DMS 273 (cell line): ENCODE data around the gene PDE7B.
"Not testable (repeated sequence)": the region's sequence is repeated elsewhere in the genome, so short reads cannot be mapped to it uniquely, and the experiment has no call there.

Experiments
- DNase-seq: peaks from one replicate; lab custom pipeline; 2025; ENCODE audit not compliant: unreplicated experiment; lab: John Stamatoyannopoulos, UW

Gene PDE7B

GRCh38 chr6:136139111-136139510 is 287.6 kb downstream of the PDE7B start:
- not testable (repeated sequence) for DNase-seq

DNA sequence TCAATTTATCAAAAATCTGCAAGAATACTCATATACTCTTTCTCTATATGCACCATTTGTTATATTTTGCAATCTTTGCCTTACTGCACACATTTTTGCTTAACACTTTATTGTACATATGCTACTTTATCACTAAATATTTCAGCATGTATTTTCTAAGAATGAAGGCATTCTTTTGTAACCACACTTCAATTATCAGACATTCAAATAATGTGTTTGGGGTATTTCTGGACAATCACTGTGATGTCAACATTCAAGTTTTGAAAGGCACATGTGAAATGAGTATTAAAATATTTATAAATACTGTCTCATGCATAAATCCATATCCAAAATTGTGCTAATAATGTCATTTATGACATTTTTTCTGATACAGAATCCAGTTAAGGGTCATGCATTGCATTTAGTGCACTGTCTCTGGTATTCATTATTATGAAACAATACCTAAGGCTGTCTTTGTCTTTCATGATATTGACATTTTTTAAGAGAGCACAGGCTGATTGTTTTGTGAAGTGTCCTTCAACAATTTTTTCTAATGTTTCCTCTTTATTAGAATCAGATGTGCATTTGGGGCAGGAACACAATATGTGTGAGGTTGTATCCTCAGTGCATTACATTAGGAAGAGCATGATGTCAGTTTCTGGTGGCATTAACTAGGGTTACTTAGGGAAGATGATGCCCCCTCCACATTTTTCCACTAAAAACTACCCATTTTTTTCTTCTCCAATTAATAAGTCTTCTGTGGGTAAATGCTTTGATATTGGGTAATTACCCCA is 292.9 kb downstream of the PDE7B start:
- no peak for DNase-seq

DNA sequence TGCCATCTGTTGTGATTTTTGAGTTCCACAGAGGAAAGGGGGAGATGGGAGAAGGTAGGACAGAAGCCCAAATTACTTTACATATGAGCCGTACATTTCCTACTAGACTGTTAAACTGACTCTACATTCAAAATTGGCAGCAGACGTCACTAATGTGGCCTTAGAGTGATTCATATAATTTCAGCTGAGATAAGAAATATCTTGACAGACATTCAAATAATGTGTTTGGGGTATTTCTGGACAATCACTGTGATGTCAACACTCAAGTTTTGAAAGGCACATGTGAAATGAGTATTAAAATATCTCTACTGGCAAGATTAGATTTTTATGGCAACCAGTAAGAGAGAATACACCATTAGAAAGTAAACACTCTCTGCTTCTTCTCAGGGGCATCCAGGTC is 294.6 kb downstream of the PDE7B start:
- DNase-seq = no peak

DNA sequence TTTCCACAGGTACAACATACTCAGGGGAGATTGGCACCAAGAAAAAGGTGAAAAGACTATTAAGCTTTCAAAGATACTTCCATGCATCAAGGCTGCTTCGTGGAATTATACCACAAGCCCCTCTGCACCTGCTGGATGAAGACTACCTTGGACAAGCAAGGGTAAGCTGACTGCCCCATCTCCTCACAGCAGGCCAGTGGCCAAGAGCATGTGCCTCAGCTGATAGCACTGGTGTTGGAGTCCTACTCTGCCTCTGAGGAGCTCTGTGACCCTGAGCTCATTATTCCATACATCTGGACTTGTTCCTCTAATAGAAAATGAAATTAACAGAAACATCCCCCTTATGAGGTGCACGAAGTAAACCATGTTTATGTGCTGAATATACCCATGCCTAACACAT is 295.8 kb downstream of the PDE7B start:
- DNase-seq = no peak

GRCh38 chr6:136148051-136148450 is 296.6 kb downstream of the PDE7B start:
- no peak for DNase-seq

GRCh38 chr6:136148523-136148922 is 297.0 kb downstream of the PDE7B start:
- DNase-seq = no peak

DNA sequence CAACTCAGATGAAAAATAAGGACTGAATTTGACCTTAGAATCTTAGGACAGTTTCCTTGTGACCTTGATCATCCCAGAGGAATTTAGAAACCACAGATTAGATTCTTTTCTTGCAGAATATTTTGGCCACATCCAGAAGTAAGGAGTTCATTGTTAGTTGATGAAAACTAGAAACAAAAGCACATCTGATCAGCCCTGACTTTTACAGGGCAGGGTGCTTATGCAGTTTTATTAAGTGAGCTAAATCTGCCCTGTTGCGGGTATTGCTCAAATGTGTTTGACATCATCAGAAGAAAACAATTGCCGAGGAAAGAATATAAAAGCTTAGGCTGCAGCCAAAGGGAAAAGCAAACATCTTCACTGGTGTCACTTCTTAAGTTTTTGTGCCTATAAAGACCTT is 297.8 kb downstream of the PDE7B start:
- no peak for DNase-seq

- DNase-seq = no peak
Measured at GRCh38 chr6:136150961-136151360, 299.5 kb downstream of the PDE7B start.

DNA sequence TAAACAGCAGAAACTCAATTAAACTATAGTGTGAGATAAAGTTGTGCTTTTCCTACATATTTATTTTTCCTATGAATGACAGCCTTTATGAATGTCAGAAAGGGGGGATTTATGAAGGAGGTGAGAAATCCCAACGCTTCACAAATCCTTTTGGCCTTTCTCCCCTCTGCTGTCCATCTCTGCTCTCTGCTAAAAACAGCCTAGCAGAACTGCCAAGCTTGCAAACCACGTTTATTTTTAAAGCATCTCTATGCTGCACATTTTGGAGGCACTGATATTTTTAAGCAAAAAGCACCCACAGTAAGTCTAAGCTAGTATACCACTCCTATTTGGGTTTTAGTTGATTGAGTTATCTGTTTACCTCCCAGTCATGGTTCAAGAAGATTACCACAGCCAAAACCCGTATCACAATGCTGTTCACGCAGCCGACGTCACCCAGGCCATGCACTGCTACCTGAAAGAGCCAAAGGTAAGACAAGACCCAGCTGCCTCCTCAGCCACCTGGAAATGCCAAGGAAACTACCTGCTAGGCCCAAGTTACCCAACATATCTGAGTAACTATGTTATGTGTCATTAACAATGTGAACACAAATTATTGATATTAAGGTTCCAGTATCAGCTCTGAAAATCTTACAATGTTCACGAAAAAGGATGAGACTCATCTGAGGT is 302.3 kb downstream of the PDE7B start:
- no peak for DNase-seq

DNA sequence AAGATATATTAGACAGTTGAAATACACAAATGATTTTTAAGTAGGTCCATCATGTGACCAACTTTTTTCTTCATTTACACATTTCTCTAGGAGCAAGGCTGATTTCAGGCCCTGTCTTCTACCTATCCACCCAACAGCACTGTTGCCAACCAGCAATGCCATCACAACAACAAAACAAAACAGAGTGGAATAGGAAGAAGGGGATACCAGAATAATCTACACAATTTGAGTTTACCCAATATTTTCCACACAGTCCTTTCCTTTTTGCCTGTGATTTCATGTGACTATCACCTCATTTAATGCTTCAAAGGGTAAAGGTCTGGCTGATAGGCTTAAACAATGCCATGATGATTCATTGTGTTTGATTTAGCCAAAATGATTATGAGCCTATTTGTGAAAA is 303.7 kb downstream of the PDE7B start:
- DNase-seq = no peak

- no peak for DNase-seq
Measured at GRCh38 chr6:136157743-136158142, 306.2 kb downstream of the PDE7B start.

GRCh38 chr6:136158387-136158821 is 306.9 kb downstream of the PDE7B start:
- no peak for DNase-seq

GRCh38 chr6:136158971-136159370 is 307.5 kb downstream of the PDE7B start:
- DNase-seq = no peak

GRCh38 chr6:136160250-136160649 is 308.7 kb downstream of the PDE7B start:
- no peak for DNase-seq

DNA sequence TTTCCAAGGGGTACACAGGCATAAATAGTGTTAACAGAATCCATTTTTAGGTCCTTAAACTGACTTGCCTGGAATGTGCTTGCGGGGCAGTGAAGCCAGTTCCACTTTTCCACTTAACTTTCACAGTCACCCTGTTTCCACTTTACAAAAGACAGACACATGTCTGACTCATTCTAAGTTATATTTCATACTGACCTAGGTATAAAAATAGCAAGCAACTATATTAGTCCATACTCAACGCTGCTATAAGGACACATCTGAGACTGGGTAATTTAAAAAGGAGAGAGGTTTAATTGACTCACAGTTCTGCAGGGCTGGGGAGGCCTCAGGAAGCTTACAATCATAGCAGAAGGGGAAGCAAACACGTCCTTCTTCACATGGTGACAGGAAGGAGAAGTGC is 310.4 kb downstream of the PDE7B start:
- DNase-seq = no peak

GRCh38 chr6:136163260-136163659 is 311.8 kb downstream of the PDE7B start:
- no peak for DNase-seq

GRCh38 chr6:136166815-136167214 is 315.3 kb downstream of the PDE7B start:
- no peak for DNase-seq

GRCh38 chr6:136169394-136170148 is 318.1 kb downstream of the PDE7B start:
- DNase-seq = no peak

- no peak for DNase-seq
Measured at GRCh38 chr6:136171231-136171630, 319.7 kb downstream of the PDE7B start.

DNA sequence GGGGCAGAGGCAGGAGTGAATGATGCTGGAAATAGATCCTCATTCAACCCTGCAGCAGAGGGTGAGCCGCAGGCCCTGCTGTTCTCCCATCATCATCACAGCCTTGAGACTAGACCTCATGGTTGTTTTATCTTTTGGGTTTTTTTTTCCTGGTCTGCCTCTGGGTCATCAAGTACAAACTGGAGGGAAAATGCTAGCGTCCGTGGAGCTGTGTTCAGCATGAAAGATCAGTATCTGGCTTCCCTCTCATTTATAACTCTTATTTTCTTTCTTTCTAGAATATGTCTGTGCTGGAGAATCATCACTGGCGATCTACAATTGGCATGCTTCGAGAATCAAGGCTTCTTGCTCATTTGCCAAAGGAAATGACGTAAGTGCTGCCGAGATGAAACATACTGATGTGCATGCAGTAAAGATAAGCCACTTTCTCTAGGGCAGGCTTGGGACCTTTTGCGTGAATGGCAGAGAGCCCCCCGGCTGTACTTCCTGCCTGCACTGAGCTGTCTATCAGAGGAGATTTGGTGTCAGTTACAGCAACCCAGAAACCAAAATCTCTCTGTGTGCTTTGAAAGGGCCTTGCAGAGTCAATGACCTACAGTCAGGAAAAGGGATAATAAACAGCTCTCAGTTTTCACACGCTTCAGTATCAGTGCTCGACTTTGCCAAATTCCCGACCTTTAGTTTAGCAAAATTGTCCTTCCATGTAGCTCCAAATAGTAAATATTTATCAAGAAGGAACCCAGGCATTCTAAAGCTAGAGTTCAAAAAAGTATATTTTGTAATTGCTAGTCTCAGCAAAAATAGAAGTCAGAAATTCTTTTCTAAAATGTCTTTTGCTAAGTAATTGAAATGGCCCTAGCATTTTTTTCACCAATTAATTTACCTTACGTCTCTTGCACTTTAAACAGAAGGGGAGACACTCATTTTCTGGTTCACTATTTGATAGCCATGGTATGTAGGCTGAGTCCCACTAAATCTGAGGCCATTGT is 322.3 kb downstream of the PDE7B start:
- DNase-seq = no peak

DNA sequence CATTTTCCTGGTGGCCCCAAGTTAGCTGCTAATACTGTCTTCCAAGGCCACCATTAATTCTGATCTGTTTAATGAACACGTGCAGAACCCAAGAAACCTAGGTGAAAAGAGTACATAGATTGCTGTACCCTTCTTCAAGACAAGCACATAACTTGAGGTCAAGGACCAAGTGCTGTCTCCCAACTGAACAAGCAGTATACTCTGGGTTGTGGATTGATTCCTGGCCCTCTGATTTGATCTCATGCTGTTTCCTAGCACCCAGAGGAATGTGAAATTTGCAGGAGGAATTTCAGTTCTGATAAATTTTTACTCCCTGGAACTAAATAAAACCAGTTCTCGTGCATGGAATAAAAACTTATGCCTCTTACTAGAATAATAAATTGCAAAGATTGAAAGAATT is 323.0 kb downstream of the PDE7B start:
- DNase-seq = no peak
